NCI-H146 treated with DMSO at 0.1 percent for 48 hours (cell line): ENCODE measurements around the gene TRAPPC5.

Experiments
- DNase-seq: peaks from one replicate; lab custom pipeline; 2025; ENCODE audit not compliant: unreplicated experiment; lab: John Stamatoyannopoulos, UW

TRAPPC5 gene

GRCh38 chr19:7729831-7730285 is 49.2 kb downstream of the TRAPPC5 start:
- DNase-seq, result no peak

- no peak for DNase-seq
Observed at GRCh38 chr19:7730286-7731217, 49.9 kb downstream of the TRAPPC5 start.

- DNase-seq, result no peak
Observed at GRCh38 chr19:7731218-7731595, 50.6 kb downstream of the TRAPPC5 start.

- no peak for DNase-seq
Observed at GRCh38 chr19:7731615-7732014, 51.0 kb downstream of the TRAPPC5 start.

GRCh38 chr19:7732045-7732444 is 51.4 kb downstream of the TRAPPC5 start, which contains the start of gene CLEC4G:
TSS of gene CLEC4G (minus strand) at chr19:7732110. CDS start at chr19:7732102, 8 bp downstream.
- DNase-seq, result no peak

GRCh38 chr19:7733376-7733775 is 52.7 kb downstream of the TRAPPC5 start:
- no peak for DNase-seq

- DNase-seq, result no peak
Observed at GRCh38 chr19:7734220-7735203, 53.9 kb downstream of the TRAPPC5 start.

- no peak for DNase-seq
Observed at GRCh38 chr19:7736148-7736547, 55.5 kb downstream of the TRAPPC5 start.

GRCh38 chr19:7737215-7737614 is 56.6 kb downstream of the TRAPPC5 start:
- no peak for DNase-seq
